ENCODE measurements around the gene TMEM212.

DNA sequence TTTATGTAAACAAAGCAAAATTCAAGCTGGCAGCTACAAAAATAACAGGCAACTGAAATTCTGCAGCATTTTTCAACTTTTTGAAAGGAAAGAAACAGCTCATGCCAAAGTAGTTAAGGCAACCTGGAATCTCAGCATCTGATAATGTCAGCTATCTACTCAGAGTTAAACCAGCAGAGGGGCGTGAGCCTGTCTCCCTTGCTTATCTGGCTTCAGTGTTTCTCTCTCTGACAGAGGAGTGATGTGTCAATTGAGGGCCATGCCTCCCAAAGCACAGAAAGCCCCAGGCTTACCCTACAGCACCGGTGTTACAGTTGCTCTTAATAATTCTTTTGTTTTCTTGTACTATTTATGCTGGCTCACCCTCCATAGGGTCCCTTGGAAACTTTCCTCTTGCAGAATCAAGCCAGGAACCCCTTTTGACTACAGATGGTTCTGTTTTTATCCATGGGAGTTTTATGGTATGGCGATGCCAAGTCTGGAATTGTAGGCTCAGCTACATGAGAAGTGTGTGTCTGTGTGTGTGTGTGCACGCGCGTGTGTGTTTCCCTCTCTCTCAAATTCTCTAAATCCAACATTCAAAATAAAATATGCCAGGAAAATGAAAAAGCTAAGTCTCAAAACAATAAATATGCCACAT is 7.3 kb downstream of the TMEM212 start:
- no peak for TF ChIP-seq ZNF274 (IDR thresholded peaks at IDR 0.05; ENCODE audit: low read depth, low read length)
- TF ChIP-seq YY1 (IDR thresholded peaks at IDR 0.05; ENCODE audit: insufficient read depth, insufficient read length): no peak
